Measurements from ENCODE around the gene DCAF11.
A peak's percentile ranks its signal among the peaks of the same experiment; 100 is the strongest.

Gene DCAF11

GRCh38 chr14:24145690-24146452 is 31.3 kb downstream of the DCAF11 start:
- TF ChIP-seq SPI1 (IDR thresholded peaks at IDR 0.05; ENCODE audit: low read depth, low read length) = no peak
- TF ChIP-seq POU2F2 (IDR thresholded peaks at IDR 0.05; ENCODE audit: low read depth, low read length) = no peak
- no peak for TF ChIP-seq POLR2AphosphoS5 (IDR thresholded peaks at IDR 0.05; ENCODE audit: low read depth, low read length)
- TF ChIP-seq POLR2A (IDR thresholded peaks at IDR 0.05; ENCODE audit: low read depth, low read length) = no peak
- no peak for TF ChIP-seq TAF1 (IDR thresholded peaks at IDR 0.05; ENCODE audit: low read depth, low read length)
- no peak for TF ChIP-seq PAX5 (IDR thresholded peaks at IDR 0.05; ENCODE audit: insufficient read depth, low read length, severe bottlenecking)
- FAIRE-seq (peak; percentile 23), DNase-seq (ENCODE audit: insufficient read length, low spot score) (no peak)

- FAIRE-seq = peak; percentile 93
- DNase-seq (ENCODE audit: insufficient read length, low spot score) = peak; percentile 92
- TF ChIP-seq POLR2AphosphoS5 (IDR thresholded peaks at IDR 0.05; ENCODE audit: low read depth, low read length) = peak; percentile 83
- 0 out of 2 replicates have a peak, but pooled peaks have one; percentile 12 for TF ChIP-seq POU2F2 (IDR thresholded peaks at IDR 0.05; ENCODE audit: low read depth, low read length)
- TF ChIP-seq PAX5 (IDR thresholded peaks at IDR 0.05; ENCODE audit: insufficient read depth, low read length, severe bottlenecking) = peak; percentile 68
- peak; percentile 78 for TF ChIP-seq POLR2A (IDR thresholded peaks at IDR 0.05; ENCODE audit: low read depth, low read length)
- TF ChIP-seq TAF1 (IDR thresholded peaks at IDR 0.05; ENCODE audit: low read depth, low read length) = no peak
- TF ChIP-seq SPI1 (IDR thresholded peaks at IDR 0.05; ENCODE audit: low read depth, low read length) = no peak
These were observed 31.9 kb downstream of the DCAF11 start, which contains the start of gene PSME2 for GRCh38 chr14:24146453-24146977. Gene PSME2 (minus strand): TSS chr14:24146610. CDS start chr14:24146581, 29 bp downstream.

DNA sequence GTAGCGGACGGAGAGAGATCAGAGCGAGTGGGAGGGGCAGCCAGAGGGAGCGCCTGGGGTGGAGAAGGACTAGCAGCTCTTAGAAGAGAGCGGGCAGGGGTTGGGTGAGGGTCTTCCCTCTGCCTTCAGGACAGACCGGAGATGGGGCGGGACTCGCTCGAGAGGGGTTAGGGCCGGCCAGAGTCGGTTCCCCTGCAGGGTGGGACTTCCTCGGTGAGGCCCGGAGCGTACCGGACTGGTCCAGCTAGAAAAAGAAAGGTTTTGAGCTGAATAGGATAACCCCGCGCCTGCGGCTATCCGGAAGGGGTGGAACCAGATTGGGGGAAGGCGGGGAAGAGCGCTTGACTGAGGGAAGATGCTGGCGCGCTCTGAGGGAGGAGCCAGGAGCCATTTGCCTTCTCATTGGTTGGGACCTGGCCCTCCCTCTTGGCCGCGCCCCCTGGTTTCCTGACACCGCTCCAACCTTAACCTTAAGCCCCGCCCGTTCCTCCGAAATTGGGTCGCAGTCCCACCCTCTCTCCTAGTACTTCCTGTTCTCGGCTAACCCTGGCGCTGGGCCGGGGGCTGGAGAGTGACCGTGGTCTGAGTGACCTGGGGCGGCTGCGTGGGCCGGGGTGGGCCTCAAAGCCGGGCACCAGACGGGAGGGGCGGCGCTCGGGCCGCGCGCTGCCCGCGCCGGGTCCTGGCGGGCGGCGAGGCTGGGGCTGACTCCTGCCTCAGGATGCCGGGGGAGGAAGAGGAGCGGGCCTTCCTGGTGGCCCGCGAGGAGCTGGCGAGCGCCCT is 32.6 kb downstream of the DCAF11 start, which contains the start of gene RNF31:
TSS of gene RNF31 (plus strand) at position 521 of the 783 bp plus-strand sequence. CDS start at position 722, 201 bp downstream.
- no peak for TF ChIP-seq SPI1 (IDR thresholded peaks at IDR 0.05; ENCODE audit: low read depth, low read length)
- no peak for TF ChIP-seq TAF1 (IDR thresholded peaks at IDR 0.05; ENCODE audit: low read depth, low read length)
- no peak for TF ChIP-seq PAX5 (IDR thresholded peaks at IDR 0.05; ENCODE audit: insufficient read depth, low read length, severe bottlenecking)
- TF ChIP-seq POLR2A (IDR thresholded peaks at IDR 0.05; ENCODE audit: low read depth, low read length) = no peak
- TF ChIP-seq POLR2AphosphoS5 (IDR thresholded peaks at IDR 0.05; ENCODE audit: low read depth, low read length) = peak; percentile 30; the same call in 1 of the 2 replicates
- no peak for TF ChIP-seq POU2F2 (IDR thresholded peaks at IDR 0.05; ENCODE audit: low read depth, low read length)
- DNase-seq (ENCODE audit: insufficient read length, low spot score) (peak; percentile 95), FAIRE-seq (peak; percentile 98)

GRCh38 chr14:24147761-24148428 is 33.3 kb downstream of the DCAF11 start:
- TF ChIP-seq SPI1 (IDR thresholded peaks at IDR 0.05; ENCODE audit: low read depth, low read length) (no peak), POLR2AphosphoS5 (IDR thresholded peaks at IDR 0.05; ENCODE audit: low read depth, low read length) (no peak; the same call in 1 of the 2 replicates), TAF1 (IDR thresholded peaks at IDR 0.05; ENCODE audit: low read depth, low read length) (no peak)
- FAIRE-seq (no peak), DNase-seq (ENCODE audit: insufficient read length, low spot score) (no peak)

GRCh38 chr14:24149302-24149969 is 34.9 kb downstream of the DCAF11 start:
- DNase-seq (ENCODE audit: insufficient read length, low spot score) (no peak), FAIRE-seq (no peak)
- TF ChIP-seq POU2F2 (IDR thresholded peaks at IDR 0.05; ENCODE audit: low read depth, low read length) (no peak), PAX5 (IDR thresholded peaks at IDR 0.05; ENCODE audit: insufficient read depth, low read length, severe bottlenecking) (no peak), POLR2A (IDR thresholded peaks at IDR 0.05; ENCODE audit: low read depth, low read length) (no peak), TAF1 (IDR thresholded peaks at IDR 0.05; ENCODE audit: low read depth, low read length) (no peak), SPI1 (IDR thresholded peaks at IDR 0.05; ENCODE audit: low read depth, low read length) (no peak), POLR2AphosphoS5 (IDR thresholded peaks at IDR 0.05; ENCODE audit: low read depth, low read length) (no peak)

DNA sequence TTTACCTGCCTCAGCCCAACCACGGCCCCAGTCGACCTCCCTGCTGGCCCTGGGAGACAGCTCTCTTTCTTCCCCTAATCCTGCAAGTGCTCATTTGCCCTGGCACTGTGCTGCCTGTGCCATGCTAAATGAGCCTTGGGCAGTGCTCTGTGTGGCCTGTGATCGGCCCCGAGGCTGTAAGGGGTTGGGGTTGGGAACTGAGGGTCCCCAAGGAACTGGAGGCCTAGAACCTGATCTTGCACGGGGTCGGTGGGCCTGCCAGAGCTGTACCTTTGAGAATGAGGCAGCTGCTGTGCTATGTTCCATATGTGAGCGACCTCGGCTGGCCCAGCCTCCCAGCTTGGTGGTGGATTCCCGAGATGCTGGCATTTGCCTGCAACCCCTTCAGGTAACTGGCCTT is 35.5 kb downstream of the DCAF11 start:
- no peak for FAIRE-seq
- no peak for DNase-seq (ENCODE audit: insufficient read length, low spot score)
- TF ChIP-seq POLR2A (IDR thresholded peaks at IDR 0.05; ENCODE audit: low read depth, low read length) (no peak), TAF1 (IDR thresholded peaks at IDR 0.05; ENCODE audit: low read depth, low read length) (no peak), PAX5 (IDR thresholded peaks at IDR 0.05; ENCODE audit: insufficient read depth, low read length, severe bottlenecking) (no peak), POLR2AphosphoS5 (IDR thresholded peaks at IDR 0.05; ENCODE audit: low read depth, low read length) (no peak), POU2F2 (IDR thresholded peaks at IDR 0.05; ENCODE audit: low read depth, low read length) (no peak), SPI1 (IDR thresholded peaks at IDR 0.05; ENCODE audit: low read depth, low read length) (no peak)

GRCh38 chr14:24150567-24150966 is 36.0 kb downstream of the DCAF11 start:
- no peak for FAIRE-seq
- DNase-seq (ENCODE audit: insufficient read length, low spot score) = no peak
- TF ChIP-seq POLR2AphosphoS5 (IDR thresholded peaks at IDR 0.05; ENCODE audit: low read depth, low read length) (no peak), POU2F2 (IDR thresholded peaks at IDR 0.05; ENCODE audit: low read depth, low read length) (no peak), PAX5 (IDR thresholded peaks at IDR 0.05; ENCODE audit: insufficient read depth, low read length, severe bottlenecking) (no peak), TAF1 (IDR thresholded peaks at IDR 0.05; ENCODE audit: low read depth, low read length) (no peak), POLR2A (IDR thresholded peaks at IDR 0.05; ENCODE audit: low read depth, low read length) (no peak), SPI1 (IDR thresholded peaks at IDR 0.05; ENCODE audit: low read depth, low read length) (no peak)

GRCh38 chr14:24150993-24151392 is 36.4 kb downstream of the DCAF11 start:
- FAIRE-seq = no peak

More at GRCh38 chr14:24150993-24151392, 36.4 kb downstream of the DCAF11 start:
- no peak for TF ChIP-seq POU2F2 (IDR thresholded peaks at IDR 0.05; ENCODE audit: low read depth, low read length)
- TF ChIP-seq POLR2A (IDR thresholded peaks at IDR 0.05; ENCODE audit: low read depth, low read length) = no peak
- no peak for DNase-seq (ENCODE audit: insufficient read length, low spot score)
